Activated CD8-positive, alpha-beta memory T cell treated with anti-CD3 and anti-CD28 coated beads for 36 hours (primary cell): Measurements from ENCODE around the gene THEM4. TPM values are rescaled to one million over a fixed set of nuclear protein-coding genes. Genes with fewer than 3 reads are reported as not detected.

Experiments
- CTCF ChIA-PET: fragments of 350-600 bp; sonication (Branson Sonifier 250); formaldehyde crosslinking; loops from one replicate; lab custom pipeline; 2021; ENCODE audit warnings: antibody characterized with exemption; lab: Charles Lee
- POLR2A ChIA-PET: fragments of 350-600 bp; sonication (Branson Sonifier 250); formaldehyde crosslinking; loops from one replicate; lab custom pipeline; 2021; ENCODE audit warnings: antibody characterized with exemption; lab: Charles Lee
- total RNA-seq, 2 experiments: library from RNA; stranded (reverse); gene quantifications; one replicate each; pipeline ENCODE4 v1.2.3, GENCODE V29; 2021

The THEM4 gene
- total RNA-seq, 2 experiments from 2014 or later: 28.7 to 31.8 TPM

GRCh38 chr1:151849871-151850270 lies 59.4 kb downstream of the THEM4 start:
- CTCF ChIA-PET: interaction anchor here (1.9 kb wide), 1 partner anchor 13 kb away, joined by 5 read pairs; no protein-coding TSS in a partner anchor
- POLR2A ChIA-PET: no interaction called here

DNA sequence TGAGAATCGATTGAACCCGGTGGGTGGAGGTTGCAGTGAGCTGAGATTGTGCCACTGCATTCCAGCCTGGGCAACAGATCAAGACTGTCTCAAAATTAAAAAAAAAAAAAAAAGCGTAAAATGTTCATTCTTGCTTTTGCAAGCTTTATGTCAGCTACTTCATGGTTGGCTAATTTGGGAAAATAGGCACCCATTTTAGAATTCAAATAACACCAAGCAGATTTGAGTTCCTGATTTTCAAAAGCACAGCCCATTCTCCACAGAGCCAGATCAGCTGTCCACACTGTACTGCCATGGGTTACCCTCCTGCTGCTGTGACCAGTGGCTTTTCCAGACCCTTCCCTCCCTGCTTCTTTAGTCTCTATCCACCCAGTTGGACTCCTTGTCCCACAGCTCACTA lies 60.2 kb downstream of the THEM4 start:
- POLR2A ChIA-PET: interaction anchor here (1.6 kb wide), 1 partner anchor 9 kb away, joined by 10 read pairs; the partner anchor contains the start of gene C2CD4D
- CTCF ChIA-PET: interaction anchor here (1.3 to 1.9 kb wide), 4 partner anchors 9 to 13 kb away, joined by 4 to 5 read pairs (median 4); partner anchors contain the start of gene C2CD4D

DNA sequence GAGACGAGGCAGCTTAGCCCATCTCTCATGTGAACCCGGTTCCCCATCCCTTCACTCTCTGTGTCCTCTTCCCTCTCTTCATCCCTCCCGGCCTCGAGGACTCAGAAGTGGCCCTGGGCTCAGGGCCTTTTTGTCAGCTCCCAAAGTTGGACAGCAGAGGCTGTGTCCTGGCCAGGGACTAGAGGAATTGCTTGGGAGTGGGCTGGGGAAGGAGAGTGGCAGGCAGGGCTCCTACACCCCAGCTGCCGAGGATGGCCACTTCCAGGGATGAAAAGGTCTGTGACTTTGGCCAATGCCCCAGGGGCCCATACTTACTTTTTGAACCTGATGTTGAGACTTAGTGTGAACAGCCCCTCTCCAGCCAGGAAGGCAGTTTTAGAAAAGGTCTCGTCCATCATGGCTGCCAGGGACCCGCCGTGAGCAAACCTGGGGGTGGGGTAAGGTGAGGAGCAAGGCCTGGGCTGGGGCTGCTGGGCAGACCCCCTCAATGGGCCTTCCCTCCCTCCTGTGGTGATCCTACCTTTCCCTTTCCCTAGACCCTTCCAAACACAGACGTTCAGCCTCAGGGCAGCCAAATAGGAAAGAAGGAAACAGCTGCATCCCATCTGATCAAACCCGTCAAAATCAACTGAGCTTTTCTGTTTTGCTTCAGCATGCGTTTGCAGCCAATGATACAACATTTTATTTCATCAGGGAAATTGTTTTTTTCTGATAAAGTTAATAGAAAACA lies 61.3 kb downstream of the THEM4 start:
- POLR2A ChIA-PET: interaction anchor here (1.6 kb wide), 1 partner anchor 8 kb away, joined by 10 read pairs; the partner anchor contains the start of gene C2CD4D

GRCh38 chr1:151846686-151847237 lies 62.5 kb downstream of the THEM4 start:
- ChIA-PET POLR2A (interaction anchor here (0.6 to 1.1 kb wide), 2 partner anchors 84 to 85 kb away, joined by 3 to 5 read pairs; partner anchors contain the start of gene MRPL9), CTCF (interaction anchor here (1.2 kb wide), 1 partner anchor 24 kb away, joined by 5 read pairs; no protein-coding TSS in a partner anchor)

More for the DNA sequence above, 61.3 kb downstream of the THEM4 start:
- CTCF ChIA-PET: interaction anchor here (1.3 to 1.9 kb wide), 4 partner anchors 8 to 12 kb away, joined by 4 to 5 read pairs (median 4); partner anchors contain the start of gene C2CD4D

DNA sequence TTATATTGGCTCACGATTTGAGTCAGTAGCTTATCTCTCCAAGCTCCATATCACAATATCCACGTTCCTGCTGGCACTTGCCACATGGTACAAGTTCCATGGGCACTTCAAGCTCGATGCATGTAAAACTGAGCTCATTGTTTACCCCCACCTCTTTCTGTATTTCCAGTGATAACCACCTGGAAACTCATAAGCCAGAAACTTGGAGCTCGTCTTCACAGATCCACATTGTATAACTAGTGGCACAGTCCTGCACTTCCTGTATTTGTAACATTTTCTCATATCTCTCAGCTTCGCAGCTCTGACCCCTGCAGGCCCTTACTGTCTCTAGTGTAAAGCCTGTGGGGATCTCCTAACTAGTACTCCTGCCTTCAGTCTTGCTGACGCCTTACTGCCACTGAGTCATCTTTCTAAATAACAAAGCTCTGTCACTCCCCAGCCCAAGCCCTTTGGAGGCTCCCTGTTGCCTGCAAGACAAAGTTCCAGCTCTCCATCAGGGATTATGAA lies 63.2 kb downstream of the THEM4 start:
- POLR2A ChIA-PET: interaction anchor here (0.8 to 1.1 kb wide), 2 partner anchors 12 to 83 kb away, joined by 3 to 5 read pairs; partner anchors contain the start of gene MRPL9

DNA sequence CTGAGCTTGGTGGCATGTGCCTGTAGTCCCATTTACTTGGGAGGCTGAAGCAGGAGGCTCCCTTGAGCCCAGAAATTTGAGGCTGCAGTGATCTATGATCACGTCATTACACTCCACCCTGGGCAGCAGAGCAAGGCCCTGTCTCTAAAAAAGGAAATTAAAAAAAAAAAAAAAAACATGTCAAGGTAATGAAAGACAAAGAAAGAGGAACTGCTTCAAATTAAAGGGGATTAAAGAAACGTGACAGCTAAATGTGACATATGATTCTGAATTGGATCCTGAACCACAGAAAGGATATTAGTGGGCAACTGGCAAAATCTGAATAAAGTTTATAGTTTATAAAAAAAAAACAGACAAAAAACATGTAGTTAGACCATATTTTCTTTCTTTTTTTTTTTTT lies 65.9 kb downstream of the THEM4 start:
- ChIA-PET POLR2A (interaction anchor here (0.7 kb wide), 1 partner anchor 654 kb away, joined by 3 read pairs; no protein-coding TSS in a partner anchor), CTCF (interaction anchor here (0.7 kb wide), 2 partner anchors 79 to 184 kb away, joined by 3 to 4 read pairs; no protein-coding TSS in a partner anchor)

More for the DNA sequence above, 63.2 kb downstream of the THEM4 start:
- CTCF ChIA-PET: interaction anchor here (0.8 to 1.2 kb wide), 3 partner anchors 8 to 25 kb away, joined by 3 to 5 read pairs (median 3); no protein-coding TSS in a partner anchor

GRCh38 chr1:151841141-151841540 lies 68.2 kb downstream of the THEM4 start:
- CTCF ChIA-PET: no interaction called here
- POLR2A ChIA-PET: interaction anchor here (1.5 to 2.3 kb wide), 2 partner anchors 7 to 11 kb away, joined by 4 to 10 read pairs; no protein-coding TSS in a partner anchor

DNA sequence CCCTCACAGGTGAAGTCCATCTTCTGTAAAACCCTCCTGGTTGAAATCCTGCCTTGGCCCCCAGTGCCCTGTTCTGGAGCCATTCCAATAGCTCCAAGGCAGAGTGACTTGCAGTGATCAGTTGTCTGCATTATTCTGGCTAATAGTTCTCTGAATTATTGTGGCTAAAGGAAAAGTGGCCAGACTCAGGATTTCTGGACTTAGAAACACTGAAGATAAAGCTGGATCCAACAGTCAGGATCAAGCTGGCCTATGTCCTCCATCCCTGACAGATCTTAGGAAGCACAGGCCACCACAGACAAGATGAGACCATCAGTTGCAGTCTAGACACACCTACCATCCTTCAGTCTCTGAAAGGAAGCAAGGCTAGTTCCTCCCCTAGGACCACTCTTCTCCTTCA lies 68.9 kb downstream of the THEM4 start:
- ChIA-PET POLR2A (interaction anchor here (0.6 to 2.3 kb wide), 8 partner anchors 8 to 346 kb away, joined by 3 to 11 read pairs (median 4); partner anchors contain the start of genes MRPL9, RORC, TDRKH and THEM4), CTCF (interaction anchor here (1.0 to 1.7 kb wide), 2 partner anchors 8 to 13 kb away, joined by 4 to 5 read pairs; partner anchors contain the start of gene THEM5)

DNA sequence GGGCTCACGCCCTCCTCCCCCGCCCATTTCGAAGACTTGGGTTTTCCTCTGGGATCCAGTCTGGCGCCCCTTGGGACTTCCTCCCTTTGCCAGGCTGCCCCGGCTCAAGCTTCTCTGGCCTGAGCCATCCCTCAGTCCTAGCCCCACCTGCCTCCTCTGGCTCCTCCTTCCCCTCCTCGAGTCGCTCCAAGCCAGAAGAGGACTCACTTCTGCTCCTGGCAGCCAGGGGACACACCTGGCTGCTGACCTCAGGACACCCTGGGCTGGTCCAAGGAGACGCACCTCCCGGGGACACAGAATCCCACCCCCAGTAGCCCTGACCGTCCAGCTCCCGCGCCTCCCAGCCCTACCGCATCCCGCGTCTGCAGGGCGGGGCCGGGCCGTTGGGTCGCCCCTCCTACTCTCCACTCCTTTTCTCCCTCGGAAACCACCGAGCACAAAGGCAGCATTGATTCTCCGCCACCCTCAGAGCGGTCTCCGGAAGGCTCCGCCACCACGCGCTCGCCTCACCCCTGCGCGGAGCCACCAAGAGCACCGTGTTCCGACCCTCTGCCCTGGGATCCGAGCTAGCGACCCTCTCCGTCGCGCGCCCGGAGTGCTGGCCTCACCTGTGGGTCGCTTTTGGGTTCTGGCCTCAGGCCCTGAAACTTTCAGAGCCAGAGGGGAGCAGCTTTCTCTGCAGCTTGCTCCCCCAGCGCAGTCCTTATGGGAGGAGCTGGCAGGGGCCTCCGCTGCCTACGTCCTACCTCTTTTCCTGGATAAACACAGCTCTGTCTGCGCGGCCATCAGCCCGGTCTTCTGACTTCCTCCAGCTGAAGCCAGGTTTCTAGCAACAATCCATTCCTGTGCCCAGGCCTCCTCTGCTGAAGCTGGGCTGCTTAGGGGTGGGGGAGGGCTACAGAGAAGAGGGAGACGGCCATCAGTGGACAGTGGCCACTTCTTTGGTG lies 69.6 kb downstream of the THEM4 start, which contains the start of gene C2CD4D:
C2CD4D (minus strand) TSS at position 364 of the 947 bp plus-strand sequence. CDS start 831 bp downstream, outside the sequence.
- ChIA-PET CTCF (interaction anchor here (1.0 to 1.7 kb wide), 3 partner anchors 9 to 38 kb away, joined by 3 to 5 read pairs (median 4); partner anchors contain the start of gene THEM5), POLR2A (interaction anchor here (0.6 to 2.3 kb wide), 12 partner anchors 9 to 345 kb away, joined by 3 to 17 read pairs (median 4); partner anchors contain the start of genes MRPL9, RORC, TDRKH and THEM4)

DNA sequence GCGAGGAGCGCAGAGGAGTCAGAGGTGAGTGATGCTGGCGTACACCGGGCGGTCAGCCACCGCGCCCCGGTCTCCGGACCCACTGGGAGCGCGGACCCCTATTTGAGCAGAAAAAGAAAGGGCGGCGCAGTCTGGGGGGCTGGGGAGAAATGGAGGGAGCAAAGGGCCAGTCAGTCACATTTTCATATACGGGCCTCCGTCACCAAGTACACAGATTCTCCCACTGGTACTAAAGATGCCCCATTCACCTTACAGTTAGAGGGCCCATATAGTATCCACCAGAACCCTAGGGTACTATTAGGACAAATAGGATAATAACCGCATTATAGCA lies 70.3 kb downstream of the THEM4 start:
- POLR2A ChIA-PET: interaction anchor here (0.6 to 2.3 kb wide), 6 partner anchors 9 to 186 kb away, joined by 3 to 10 read pairs (median 4); partner anchors contain the start of genes TDRKH and THEM4

DNA sequence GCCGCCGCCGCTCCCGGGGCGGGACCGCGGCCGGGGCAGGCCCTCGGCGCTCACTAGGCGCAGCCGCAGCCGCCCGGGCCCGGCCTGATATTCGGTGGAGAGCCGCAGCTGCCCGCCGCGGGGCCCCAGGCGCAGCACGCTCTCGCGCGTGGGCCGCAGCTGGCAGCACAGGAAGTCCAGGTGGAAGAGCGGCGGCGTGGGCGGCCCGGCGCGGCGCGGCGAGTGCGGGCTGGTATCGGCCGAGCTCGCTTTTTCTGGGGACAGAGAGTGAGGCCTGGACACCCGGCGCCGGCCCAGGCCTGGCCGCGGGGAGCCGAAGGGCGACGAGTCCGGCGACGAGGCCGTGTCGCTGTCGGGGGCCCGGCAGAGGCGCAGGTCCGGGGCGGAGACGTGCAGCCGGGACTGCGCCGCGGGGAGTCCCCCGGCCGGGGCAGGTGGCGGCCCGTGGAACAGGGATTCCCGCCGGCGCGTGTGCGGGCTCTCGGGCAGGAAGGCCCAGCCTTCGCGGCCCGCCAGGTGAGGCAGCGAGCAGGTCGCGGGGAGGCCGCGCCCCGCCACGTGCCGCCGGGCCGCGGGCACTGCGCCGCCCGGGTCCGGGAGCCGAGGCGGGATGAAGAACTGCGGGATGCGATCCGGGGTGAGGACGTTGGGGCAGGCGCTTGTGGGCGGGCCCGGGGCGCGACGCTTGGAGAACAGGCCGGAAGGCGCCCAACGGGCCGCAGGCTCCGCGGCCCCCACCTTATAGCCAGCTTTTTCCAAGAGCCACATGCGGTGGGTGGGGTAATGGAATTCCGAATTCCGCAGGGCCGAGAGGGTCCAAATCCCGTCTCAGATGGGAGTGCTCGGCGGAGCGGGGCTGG lies 70.9 kb downstream of the THEM4 start:
- ChIA-PET CTCF (interaction anchor here (0.9 to 1.7 kb wide), 6 partner anchors 8 to 39 kb away, joined by 3 to 5 read pairs (median 4); no protein-coding TSS in a partner anchor), POLR2A (interaction anchor here (0.8 to 2.3 kb wide), 5 partner anchors 10 to 103 kb away, joined by 4 to 11 read pairs (median 9); partner anchors contain the start of gene THEM4)

More for the DNA sequence above, 70.3 kb downstream of the THEM4 start:
- CTCF ChIA-PET: interaction anchor here (1.4 to 1.7 kb wide), 2 partner anchors 9 to 38 kb away, joined by 3 to 4 read pairs; no protein-coding TSS in a partner anchor

DNA sequence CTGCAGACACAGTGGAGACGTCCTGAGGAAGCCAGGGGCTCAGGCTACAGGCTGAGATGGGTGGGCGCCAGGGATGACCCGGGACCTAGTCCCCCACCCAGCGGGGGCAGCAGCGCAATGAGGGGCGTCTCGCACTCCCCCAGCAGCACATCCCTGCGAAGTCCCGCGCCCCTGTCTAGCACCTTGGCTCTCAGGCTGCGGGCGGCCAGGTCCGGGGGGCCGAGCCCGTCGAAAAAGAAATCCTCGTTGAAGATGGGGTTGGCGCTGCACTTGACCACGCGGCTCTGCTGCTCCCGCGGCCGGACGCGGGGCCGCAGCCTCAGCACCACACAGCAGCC lies 71.5 kb downstream of the THEM4 start:
- ChIA-PET POLR2A (interaction anchor here (0.8 to 0.9 kb wide), 2 partner anchors 54 to 103 kb away, joined by 9 to 11 read pairs; no protein-coding TSS in a partner anchor), CTCF (interaction anchor here (0.9 to 2.3 kb wide), 5 partner anchors 8 to 243 kb away, joined by 3 to 8 read pairs (median 4); no protein-coding TSS in a partner anchor)

DNA sequence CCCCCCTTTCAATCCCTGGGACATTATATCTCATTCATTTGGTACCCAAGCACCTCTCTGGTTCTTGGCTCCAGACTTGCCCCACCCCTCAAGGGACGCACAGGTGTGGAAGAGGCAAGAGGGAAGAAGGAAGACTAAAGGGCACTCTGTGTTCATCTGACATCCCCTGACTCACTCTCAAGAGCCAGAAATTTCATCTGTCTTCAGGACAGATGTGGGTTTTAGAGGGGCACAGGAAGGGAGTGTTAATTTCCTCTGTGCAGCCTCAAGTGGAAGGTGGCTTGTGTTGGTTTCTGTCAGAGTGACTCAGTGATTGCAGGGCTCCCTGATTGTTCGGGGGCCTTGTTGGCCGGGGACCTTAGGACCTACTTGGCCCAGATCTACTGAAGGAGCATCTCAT lies 72.1 kb downstream of the THEM4 start:
- POLR2A ChIA-PET: interaction anchor here (1.0 kb wide), 1 partner anchor 17 kb away, joined by 15 read pairs; no protein-coding TSS in a partner anchor
- CTCF ChIA-PET: interaction anchor here (0.6 to 2.3 kb wide), 12 partner anchors 9 to 305 kb away, joined by 3 to 8 read pairs (median 4); partner anchors contain the start of gene TDRKH

DNA sequence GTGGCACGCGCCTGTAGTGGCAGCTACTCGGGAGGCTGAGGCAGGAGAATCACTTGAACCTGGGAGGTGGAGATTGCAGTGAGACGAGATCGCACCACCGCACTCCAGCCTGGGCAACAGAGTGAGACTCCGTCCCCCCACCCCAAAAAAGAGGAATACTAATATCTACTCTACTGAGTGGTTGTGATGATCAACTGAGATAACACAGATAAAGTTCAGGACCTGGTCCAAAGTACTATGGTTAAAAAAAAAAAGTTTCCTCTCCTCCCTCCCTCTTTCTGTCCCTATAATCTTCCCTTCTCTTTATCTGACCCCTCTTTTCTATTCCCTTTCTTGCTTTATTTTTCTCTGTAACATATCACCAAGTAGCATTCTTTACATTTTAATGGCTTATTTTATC lies 73.7 kb downstream of the THEM4 start:
- POLR2A ChIA-PET: no interaction called here

DNA sequence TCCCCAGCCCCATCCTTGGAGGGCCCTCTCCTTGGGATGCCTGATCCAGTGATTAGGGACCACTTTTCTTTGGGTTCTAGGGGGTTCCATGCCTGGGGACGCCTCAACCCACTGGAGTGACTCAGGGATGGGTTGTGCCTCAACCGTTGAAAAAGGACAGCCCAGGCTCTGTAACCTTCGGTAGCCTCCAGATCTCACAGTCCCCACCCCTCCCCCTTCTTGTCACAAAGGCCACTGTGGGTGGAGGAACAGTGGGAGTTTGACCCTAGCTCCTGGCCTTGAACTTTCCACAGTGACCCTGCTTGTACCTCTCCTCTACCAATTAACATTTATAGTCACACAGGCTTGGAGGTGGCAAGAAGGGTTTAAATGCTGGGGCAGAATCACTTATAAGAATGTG lies 75.1 kb downstream of the THEM4 start:
- CTCF ChIA-PET: interaction anchor here (1.4 kb wide), 1 partner anchor 12 kb away, joined by 6 read pairs; no protein-coding TSS in a partner anchor
- POLR2A ChIA-PET: interaction anchor here (0.7 kb wide), 1 partner anchor 12 kb away, joined by 3 read pairs; no protein-coding TSS in a partner anchor

More for the DNA sequence above, 73.7 kb downstream of the THEM4 start:
- CTCF ChIA-PET: interaction anchor here (0.8 to 2.3 kb wide), 12 partner anchors 10 to 436 kb away, joined by 3 to 8 read pairs (median 4); partner anchors contain the start of genes MRPL9 and PSMB4
